Measurements from ENCODE around the gene LARGE1.

- TF ChIP-seq CTCF (IDR thresholded peaks at IDR 0.05) (no peak), ZFX (IDR thresholded peaks at IDR 0.05; ENCODE audit: borderline replicate concordance) (no peak)
Observed at GRCh38 chr22:33580310-33580709, 340.0 kb downstream of the LARGE1 start.
